DND-41 (cell line): Measurements from ENCODE around the gene DIO1.

Experiments
- CTCF ChIP-seq: IDR thresholded peaks from 2 replicates; pipeline ENCODE4 v1.5.1; 2012; ENCODE audit warnings: borderline replicate concordance, low read length, moderate library complexity, mild to moderate bottlenecking; ENCODE audit not compliant: poor library complexity, severe bottlenecking; ENCODE audit errors: extremely low read depth
- EZH2 ChIP-seq: IDR thresholded peaks from 3 replicates; pipeline ENCODE4 v1.6.1; 2012; ENCODE audit warnings: borderline replicate concordance, low read depth, mild to moderate bottlenecking, moderate library complexity, low read length, inconsistent platforms; ENCODE audit not compliant: severe bottlenecking

GRCh38 chr1:53868565-53868964 is 25.4 kb upstream of the DIO1 start:
- TF ChIP-seq CTCF (no peak), EZH2 (no peak)
